ENCODE data around the gene PPIG.
"Not testable (repeated sequence)": the region's sequence is repeated elsewhere in the genome, so short reads cannot be mapped to it uniquely, and the experiment has no call there.

The PPIG gene

GRCh38 chr2:169596546-169596945 is 12.4 kb downstream of the PPIG start:
- not testable (repeated sequence) for DNase-seq (ENCODE audit: low spot score)

GRCh38 chr2:169598982-169599381 is 14.8 kb downstream of the PPIG start:
- no peak for DNase-seq (ENCODE audit: low spot score)

- no peak for DNase-seq (ENCODE audit: low spot score)
Observed at GRCh38 chr2:169599568-169599967, 15.4 kb downstream of the PPIG start.

DNA sequence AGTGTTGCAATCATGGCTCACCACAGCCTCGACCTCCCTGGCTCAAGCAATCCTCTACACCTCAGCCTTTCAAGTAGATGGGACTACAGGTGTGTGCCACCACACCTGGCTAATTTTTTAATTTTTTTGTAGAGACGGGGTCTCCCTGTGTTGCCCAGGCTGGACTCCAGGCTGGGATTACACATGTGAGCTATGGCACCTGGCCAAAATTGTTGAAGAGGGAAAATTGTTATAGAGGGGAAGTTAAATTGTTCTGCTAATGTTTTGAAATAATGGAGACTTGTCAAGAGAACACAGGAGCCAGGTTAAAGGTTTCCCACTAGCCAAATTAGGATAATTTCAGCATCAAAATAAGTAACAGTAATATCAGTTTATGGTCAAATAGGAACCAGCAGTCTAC is 25.1 kb downstream of the PPIG start:
- no peak for DNase-seq (ENCODE audit: low spot score)

DNA sequence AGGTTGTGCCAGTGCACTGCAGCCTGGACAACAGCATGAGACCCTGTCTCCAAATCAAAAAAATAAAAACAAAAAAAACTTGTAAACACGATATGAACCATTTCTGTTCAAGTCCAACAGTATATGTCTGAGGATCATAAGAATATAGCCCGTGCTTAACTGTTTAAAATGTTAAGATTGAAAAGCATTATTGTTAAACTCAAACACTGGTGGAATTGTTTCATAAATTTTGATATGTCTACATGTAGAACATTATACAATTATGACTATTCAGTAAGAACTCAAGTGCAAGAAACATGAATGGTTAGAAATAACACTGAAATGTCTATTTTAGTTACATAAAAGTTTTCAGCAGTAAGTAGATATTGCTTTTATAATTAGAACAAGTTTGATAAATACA is 29.7 kb downstream of the PPIG start:
- no peak for DNase-seq (ENCODE audit: low spot score)

- DNase-seq (ENCODE audit: low spot score): not testable (repeated sequence)
Observed at GRCh38 chr2:169615982-169616381, 31.8 kb downstream of the PPIG start.

- no peak for DNase-seq (ENCODE audit: low spot score)
Observed at GRCh38 chr2:169619946-169620345, 35.8 kb downstream of the PPIG start.

- DNase-seq (ENCODE audit: low spot score): no peak
Observed at GRCh38 chr2:169620509-169620908, 36.4 kb downstream of the PPIG start.

DNA sequence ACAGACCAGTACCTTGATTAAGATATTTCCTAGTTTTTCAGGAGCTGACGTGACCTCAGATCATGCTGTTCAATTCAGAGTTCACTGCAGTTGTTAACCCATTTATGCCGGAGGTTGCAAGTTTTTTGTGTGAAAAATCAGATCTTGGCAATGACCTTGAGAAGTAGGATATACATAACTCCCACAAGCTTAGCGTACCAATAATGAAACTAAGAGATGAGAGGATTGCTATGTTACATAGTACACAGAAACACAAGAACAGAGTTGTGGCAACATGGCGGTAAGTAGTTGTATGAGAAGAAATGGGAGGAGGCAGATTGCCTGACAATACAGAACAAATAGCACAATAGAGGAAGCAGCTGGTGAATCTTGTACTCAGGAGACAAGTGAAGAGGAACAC is 39.1 kb downstream of the PPIG start:
- DNase-seq (ENCODE audit: low spot score): no peak

DNA sequence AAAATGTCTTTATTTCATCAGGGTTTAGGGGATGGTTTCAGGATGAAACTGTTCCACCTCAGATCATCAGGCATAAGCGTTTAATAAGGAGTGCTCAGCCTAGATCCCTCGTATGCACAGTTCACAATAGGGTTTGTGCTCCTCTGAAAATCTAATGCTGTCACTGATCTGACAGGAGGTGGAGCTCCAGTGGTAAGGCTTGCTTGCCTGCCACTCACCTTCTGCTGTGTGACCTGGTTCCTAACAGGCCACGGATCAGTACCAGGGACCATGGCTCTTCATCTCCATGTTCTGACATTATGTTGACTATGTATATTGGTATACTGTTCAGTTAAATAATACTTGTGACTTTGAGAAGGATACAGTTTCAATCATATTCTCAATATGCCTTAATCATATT is 41.6 kb downstream of the PPIG start:
- no peak for DNase-seq (ENCODE audit: low spot score)

- DNase-seq (ENCODE audit: low spot score): no peak
Observed at GRCh38 chr2:169636440-169637097, 52.4 kb downstream of the PPIG start.

DNA sequence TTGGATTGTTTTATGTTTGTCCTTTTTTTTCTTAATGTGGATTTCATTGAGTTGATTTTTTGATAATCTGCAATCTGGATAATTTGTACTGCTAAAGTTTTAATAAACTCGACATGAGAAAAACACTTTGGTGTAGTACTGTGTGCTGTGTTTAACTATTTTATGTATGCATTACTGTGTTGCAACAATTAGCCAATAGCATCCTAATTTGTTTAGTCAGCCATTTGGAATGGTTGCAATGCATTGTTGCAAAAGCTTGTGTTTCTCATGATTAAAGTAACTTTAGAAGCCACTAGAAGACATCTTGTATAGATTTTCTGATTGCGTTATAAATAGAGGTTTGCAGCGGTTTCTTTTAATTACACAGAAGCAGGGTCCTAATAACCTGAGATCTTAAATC is 53.5 kb downstream of the PPIG start:
- DNase-seq (ENCODE audit: low spot score): no peak

- no peak for DNase-seq (ENCODE audit: low spot score)
Observed at GRCh38 chr2:169640104-169640503, 56.0 kb downstream of the PPIG start.

DNA sequence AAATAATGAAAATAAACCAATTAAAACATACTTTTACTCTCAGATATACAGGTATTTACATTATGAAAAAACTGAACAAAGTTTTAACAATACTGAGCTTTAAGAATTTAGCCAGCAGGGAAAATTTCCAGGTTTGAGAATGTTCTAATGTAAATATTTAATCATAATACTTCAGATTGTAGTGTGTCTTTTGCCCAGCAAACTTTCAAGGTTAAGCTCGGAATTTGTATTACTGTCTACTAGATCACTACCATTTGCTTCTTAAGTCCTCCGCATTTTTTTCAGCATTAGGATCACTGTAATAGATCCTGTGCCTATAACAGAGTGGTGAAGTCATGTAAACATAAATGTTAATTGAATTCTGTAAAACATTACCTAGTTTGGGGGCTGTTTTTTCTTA is 57.3 kb downstream of the PPIG start:
- no peak for DNase-seq (ENCODE audit: low spot score)

DNA sequence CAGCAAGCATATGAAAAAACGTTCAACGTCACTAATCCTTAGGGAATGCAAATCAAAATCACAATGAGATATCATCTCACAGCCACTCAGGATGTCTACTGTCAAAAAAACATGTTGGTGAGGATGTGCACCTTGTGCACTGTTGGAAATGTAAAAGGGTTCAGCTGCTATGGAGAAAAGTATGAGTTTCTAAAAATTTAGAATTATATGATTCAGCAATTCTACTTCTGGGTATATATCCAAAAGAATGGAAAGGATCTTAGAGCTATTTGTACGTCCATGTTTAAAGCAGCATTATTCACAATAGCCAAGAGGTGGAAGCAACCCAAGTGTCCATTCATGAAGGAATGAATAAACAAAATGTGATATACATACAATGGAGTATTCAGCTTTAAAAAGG is 60.0 kb downstream of the PPIG start:
- DNase-seq (ENCODE audit: low spot score): no peak

GRCh38 chr2:169647496-169647895 is 63.3 kb downstream of the PPIG start:
- DNase-seq (ENCODE audit: low spot score): no peak

DNA sequence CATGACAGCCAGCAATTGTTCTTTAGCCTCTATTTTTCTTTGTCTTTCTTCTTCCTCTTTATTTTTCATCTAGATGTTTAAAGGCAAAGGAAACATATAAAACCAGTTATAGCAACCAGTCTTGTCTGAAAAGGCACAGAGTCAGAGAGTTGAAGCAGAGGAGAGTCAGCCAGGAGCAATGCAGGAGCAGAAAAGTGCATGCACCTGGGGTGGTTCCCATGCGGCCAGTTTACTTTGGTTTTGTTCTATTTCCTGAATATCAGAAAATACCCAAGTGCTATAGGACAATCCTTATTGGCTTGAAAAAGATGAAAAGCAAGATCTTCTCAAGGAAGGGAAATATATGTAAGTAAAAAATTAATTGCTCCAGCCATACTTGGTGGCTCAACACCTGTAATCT is 65.1 kb downstream of the PPIG start:
- no peak for DNase-seq (ENCODE audit: low spot score)

- DNase-seq (ENCODE audit: low spot score): no peak
Observed at GRCh38 chr2:169653636-169654035, 69.5 kb downstream of the PPIG start.

DNA sequence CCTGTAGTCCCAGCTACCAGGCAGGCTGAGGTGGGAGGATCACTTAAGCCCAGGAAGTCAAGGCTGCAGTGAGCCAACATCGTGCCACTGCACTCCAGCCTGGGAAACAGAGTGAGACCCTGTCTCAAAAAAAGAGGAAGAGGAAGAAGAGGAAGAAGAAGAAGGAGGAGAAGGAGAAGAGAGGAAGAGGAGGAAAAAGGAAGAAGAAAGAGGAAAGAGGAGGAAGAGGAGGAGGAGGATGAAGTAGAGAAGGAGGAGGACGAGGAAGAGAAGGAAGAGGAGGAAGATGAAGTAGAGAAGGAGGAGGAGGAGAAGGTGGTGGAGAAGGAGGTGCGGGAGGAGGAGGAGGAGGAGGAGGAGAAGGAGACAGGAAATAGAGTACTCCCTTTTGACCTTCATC is 72.0 kb downstream of the PPIG start:
- DNase-seq (ENCODE audit: low spot score): no peak

DNA sequence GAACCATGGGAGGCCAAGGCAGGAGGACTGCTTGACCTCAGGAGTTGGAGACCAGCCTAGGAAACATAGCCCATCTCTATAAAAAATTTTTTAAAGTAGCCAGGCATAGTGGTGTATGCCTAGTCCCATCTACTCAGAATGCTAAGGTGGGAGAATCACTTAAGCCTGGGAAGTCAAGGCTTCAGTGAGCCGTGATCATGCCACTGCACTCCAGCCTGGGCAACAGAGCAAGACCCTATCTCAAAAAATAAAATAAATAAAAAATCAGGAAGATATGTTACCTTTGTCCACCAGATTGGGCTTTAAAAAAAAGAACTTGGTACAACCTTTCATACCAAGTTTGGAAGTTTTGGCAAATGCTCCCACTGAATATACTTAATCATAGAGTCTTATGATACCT is 74.7 kb downstream of the PPIG start:
- no peak for DNase-seq (ENCODE audit: low spot score)

DNA sequence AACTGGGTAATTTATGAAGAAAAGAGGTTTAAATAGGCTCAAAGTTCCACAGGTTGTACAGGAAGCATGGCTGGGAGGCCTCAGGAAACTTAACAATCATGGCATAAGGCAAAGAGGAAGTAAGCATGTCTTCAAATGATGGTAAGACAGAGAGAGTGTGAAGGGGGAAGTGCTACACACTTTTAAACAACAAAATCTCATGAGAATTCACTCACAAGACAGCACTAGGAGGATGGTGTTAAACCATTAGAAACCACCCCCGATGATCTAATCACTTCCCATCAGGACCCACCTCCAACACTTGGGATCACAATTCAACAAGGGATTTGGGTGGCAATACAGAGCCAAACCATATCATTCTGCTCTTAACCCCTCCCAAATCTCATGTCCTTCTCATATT is 75.2 kb downstream of the PPIG start:
- no peak for DNase-seq (ENCODE audit: low spot score)

DNA sequence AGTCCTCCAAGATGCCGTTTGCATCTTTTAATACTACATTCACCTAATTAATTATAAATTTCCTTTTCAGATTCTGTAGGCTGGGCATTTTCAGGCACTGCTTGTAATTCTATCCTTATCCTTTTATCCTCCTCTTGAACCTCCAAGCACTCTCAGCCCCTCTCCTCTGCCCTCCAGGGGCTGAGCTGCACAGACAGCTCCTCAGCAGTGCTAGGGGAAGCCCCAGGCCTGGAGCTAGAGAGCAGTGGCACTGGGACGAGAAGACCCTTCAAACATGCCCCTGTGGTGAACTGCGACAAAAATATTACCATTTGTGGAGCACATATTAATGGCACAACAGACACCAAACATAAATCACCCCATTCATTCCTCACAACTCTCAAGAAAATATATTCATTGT is 77.1 kb downstream of the PPIG start:
- no peak for DNase-seq (ENCODE audit: low spot score)

- DNase-seq (ENCODE audit: low spot score): no peak
Observed at GRCh38 chr2:169662744-169663143, 78.6 kb downstream of the PPIG start.

DNA sequence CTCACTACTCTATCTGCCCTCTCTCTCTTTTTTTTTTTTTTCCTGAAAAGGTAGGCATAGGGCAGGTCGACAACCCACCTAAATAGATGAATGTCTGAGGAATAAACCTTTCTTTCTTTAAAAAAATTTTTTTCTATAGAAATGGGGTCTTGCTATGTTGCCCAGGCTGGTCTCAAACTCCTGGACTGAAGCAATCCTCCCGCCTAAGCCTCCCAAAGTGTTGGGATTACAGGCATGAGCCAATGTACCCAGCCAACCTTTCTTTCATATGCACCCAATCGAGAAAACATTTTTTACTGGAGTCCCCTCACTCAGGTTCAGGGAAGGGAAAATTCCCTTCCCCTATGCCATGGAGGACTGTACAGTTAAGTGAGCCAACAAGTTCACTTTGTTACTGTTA is 79.1 kb downstream of the PPIG start:
- no peak for DNase-seq (ENCODE audit: low spot score)

DNA sequence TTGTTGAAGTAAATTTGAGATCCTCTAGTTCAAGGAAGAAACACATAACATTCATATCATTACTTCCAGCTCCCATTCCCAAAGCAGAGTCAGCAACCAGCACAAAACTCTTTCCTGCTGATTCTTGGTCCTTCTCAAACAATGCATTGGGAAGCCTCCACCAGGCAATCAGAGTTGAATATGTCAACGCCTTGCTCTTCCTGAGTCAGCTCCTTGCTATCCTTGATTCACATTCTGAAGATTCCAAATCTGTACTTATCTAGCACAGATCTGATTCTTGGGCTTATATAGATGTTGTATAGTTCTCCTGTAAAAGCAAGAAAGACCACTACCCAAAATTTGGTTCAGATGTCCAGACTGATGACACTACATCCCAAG is 80.4 kb downstream of the PPIG start:
- DNase-seq (ENCODE audit: low spot score): no peak
